MV-4-11 (cell line): ENCODE results near the gene ATP5MG.
"Not testable (repeated sequence)": the region's sequence is repeated elsewhere in the genome, so short reads cannot be mapped to it uniquely, and the experiment has no call there.

Source experiments
- DNase-seq: peaks from one replicate; lab custom pipeline; 2025; lab: John Stamatoyannopoulos, UW

ATP5MG gene

GRCh38 chr11:118410055-118410745 lies 8.8 kb downstream of the ATP5MG start:
- DNase-seq, result no peak

DNA sequence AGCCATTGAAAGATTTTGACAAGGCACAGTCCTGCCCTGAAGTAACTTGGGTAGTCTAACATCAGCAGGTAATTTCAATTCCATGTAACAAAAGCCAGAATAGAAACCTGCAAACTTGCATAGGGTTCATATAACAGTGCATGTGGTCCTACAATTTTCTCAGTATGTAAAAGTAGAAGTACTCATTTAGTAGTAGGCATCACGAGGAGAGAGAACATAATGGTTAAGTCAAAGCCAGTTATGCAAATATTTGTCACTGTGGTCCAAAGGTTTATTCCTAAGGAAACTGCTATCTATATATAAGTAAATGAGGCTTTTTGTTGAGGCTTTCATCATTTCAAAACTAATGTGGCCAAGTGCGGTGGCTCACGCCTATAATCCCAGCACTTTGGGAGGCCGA lies 10.1 kb downstream of the ATP5MG start:
- no peak for DNase-seq

DNA sequence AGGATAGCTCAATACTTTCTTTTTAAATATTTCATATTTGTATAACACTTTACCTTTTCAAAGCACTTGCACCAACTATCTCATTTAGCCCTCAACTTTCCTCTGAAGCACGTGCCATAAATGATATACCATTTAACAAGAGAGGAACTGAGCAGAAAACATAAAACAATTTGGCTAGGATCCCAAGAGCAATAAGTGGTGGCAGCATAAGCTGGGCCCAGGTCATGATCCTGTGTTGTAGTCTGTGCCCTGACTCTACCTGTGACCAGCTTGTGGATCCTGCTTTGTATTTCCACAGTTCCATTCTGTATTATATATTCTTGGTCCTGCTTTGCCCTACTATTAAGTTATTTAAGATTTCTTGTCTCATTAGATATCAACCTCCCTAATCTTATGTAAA lies 11.5 kb downstream of the ATP5MG start:
- DNase-seq, result no peak

DNA sequence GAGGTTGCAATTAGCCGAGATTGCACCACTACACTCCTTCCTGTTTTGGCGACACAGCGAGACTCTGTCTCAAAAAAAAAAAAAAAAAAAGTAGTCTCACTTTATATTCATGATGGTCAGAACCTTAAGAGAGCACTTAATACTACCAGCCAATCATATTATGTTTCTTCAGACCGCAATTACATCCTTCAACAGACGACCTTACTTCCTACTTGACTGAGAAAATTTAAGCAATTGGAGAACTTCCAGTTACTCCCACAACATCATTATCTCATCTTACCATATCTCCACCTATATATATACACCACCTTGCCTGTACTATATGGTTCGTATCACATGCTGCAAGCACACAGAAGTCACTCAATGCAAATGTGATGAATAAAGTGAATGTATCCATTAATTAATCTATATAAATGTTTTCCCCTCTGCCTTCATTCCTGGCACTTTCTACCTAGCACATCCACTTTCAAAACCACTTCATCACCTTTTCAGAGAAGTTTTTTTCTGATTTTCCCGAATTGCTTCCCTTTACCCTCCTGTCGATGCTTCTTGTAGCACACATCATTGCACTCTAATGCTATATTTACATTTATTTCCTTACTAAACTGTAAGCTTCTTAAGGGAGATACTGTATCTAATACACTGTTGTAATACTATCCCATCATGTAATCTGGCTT lies 13.8 kb downstream of the ATP5MG start:
- no peak for DNase-seq

- peak; percentile 52 for DNase-seq
Measured at GRCh38 chr11:118415739-118416068, 14.3 kb downstream of the ATP5MG start.

- DNase-seq, result not testable (repeated sequence)
Measured at GRCh38 chr11:118416900-118417299, 15.5 kb downstream of the ATP5MG start.

- DNase-seq, result no peak
Measured at GRCh38 chr11:118417801-118418200, 16.4 kb downstream of the ATP5MG start.

- no peak for DNase-seq
Measured at GRCh38 chr11:118418766-118419165, 17.4 kb downstream of the ATP5MG start.

DNA sequence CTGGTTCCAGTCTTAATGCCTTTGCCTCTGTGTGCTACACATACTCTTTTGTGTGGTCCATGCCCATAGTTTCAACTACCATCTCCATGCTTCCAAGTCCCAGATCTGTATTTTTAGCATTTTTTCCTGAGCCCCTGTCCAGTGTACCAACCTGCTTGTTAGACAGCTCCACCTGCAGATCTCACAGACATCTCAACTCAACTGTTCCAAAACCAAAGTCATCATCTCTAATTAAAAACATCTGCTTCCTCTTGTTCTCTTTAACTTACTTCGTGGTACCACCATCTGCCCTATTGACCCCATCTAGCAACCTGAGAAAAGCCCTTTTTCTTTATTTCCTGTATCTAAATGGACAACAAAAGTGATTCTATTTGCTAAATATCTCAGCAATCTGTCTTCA lies 26.3 kb downstream of the ATP5MG start:
- no peak for DNase-seq

DNA sequence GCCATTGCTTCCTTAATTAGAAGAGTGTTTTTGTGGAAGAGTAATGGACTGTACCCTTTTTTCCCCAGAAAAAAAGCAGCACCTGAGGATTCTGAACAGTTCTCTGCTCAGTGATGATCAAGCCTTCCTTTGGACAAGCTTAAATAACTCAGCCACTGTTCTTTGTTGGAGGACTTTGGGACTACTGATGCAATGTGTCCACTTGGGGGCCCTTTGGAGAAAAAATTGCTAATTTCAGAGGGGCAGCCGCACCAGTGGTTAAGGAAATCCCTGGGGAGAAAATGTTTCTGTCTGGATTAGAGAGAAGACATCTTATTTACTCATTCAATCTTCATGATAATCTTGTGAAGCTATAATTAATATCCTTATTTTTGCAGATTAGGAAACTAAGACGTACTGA lies 29.6 kb downstream of the ATP5MG start:
- peak; percentile 24 for DNase-seq

DNA sequence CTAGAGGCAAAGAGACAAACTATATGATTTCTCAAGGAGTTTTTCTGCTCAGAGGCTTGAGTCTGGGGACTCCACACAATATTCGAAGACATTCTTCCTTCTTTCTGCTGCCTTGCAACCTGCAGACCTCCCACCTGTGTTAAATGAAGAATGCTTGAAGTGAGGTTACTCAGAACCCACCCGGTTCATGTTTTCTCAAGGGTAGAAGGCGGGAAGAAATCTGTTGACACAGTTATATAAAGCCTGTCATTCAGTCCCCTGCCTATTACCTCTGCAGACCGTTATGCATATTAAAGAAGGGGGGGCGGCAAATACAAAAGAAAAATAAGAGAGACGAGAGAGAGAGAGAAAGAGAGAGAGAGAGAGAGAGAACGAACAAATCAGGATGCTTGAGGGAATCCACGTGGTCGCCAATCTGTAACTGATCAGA lies 32.7 kb downstream of the ATP5MG start:
- DNase-seq, result peak; percentile 44

GRCh38 chr11:118434553-118435289 lies 33.3 kb downstream of the ATP5MG start:
- peak; percentile 13 for DNase-seq

DNA sequence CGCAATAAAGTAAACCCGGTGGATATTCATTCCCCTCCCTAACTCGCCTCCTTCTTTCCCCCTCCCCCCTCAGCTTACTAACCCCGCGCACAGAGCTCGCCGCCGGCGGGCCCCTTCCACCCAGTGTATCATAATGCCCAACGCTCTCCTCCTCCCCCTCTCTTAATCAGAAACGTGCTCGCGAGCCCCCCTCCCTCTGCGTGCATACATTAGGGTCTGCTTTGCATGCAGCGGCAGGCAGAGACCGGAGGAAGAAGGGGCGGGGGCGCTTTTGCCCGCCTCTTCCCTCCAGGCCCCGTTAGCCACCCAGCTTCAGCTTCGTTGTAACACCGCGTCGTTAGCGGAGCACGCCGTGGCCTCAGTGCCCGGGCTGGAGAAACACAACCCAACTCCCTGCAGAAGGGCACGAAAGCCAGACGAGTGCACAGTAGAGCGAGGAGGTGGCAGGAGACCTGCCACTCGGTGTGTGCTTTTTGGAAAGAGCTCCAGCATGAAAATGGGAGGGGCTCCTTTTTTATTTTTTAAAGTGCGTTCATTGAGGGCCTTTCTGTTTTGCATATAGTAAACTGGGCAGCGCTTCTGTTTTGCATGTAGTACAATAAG lies 34.0 kb downstream of the ATP5MG start:
- DNase-seq, result peak; percentile 63

DNA sequence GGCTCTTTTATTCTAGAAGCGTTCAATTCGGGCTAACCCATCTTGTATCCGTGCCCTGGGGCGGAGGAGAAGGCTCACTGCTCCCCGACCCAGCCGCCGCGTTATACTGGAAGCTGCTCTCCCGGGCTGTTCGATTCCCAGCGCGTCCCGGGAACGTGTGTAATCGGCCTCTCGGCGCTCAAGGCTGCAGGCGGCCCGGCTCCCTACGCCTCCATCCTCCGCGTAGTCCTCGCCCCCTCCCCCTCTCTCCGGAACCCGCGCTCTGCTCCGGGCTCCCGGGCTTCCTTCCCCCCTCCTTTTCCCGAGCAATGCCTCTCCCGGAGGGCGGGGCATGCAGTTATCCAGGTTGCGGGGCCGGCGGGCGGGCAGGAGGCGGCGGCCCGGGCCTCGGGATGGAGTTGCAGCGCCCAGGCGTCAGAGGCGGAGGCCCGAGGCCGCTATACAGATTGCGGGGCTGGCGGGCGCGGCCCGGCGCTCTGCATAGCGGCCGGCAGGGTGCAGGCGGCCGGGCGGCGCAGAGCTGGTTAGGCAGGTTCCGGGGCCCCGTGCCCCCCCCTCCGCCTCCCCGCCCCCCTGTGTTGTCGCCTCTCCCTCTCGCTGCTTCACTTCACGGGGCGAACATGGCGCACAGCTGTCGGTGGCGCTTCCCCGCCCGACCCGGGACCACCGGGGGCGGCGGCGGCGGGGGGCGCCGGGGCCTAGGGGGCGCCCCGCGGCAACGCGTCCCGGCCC lies 34.7 kb downstream of the ATP5MG start, which contains the start of gene KMT2A:
TSS of gene KMT2A (plus strand) at position 600 of the 732 bp plus-strand sequence. CDS start at position 621, 21 bp downstream.
- peak; percentile 92 for DNase-seq

DNA sequence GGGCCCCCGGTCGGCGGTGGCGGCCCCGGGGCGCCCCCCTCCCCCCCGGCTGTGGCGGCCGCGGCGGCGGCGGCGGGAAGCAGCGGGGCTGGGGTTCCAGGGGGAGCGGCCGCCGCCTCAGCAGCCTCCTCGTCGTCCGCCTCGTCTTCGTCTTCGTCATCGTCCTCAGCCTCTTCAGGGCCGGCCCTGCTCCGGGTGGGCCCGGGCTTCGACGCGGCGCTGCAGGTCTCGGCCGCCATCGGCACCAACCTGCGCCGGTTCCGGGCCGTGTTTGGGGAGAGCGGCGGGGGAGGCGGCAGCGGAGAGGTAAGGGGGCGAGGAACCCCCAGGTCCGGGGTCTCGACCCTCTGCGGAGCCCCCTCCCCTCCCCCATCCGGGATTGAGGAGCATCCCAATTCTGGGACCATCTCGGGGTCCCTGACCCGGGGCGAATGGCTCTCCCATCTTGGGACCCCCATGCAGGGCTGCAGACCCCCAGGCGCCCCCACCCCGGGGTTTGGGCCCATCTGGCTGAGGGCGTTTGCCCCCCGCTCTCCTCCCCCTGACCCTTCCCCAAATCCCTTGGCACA lies 35.3 kb downstream of the ATP5MG start:
- DNase-seq, result no peak

DNA sequence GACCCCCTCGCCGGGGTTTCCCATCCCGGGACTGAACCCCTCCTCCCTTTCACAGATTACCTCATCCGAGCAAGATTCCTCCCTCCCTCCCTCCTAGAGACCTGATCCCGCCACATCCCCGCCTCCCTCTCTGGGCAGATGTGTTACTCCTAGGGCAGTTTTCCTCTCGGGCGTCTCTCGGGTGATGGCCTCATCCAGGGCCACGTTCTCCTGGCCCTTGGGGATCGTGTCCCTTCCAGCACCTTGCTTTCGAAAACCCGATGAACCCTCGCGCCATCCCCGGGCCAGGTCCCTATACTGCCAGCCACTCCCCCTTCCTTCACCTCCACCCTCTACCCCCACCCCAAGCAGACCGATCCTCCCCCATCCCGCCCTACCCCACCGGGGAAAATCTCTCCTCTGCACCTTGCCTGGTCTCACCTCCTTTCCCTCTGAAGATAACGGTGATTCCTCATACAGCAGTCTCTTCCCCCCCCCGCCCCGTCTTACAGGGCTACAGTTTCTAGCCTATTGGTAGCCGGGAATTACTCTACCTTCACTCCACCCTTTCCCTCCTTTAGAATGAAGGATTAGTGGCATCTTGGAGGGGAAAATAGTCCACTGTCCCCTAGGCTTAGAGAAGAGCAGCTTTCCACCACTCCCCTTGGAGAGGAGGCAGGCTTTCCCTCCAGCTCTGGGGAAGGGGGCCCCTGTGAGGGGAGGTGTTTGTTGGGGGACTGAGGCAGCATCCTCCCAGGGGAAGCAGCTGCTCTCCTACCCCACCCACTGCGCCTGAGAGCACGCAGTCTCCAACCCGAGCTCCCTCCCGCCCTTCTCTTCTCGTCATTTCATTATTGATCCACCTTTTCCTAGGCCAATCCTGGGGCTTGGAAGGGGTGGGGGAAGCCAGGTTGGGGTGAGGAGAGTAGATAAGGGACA lies 36.1 kb downstream of the ATP5MG start:
- DNase-seq, result no peak

GRCh38 chr11:118438314-118438931 lies 37.0 kb downstream of the ATP5MG start:
- DNase-seq, result peak; percentile 19

DNA sequence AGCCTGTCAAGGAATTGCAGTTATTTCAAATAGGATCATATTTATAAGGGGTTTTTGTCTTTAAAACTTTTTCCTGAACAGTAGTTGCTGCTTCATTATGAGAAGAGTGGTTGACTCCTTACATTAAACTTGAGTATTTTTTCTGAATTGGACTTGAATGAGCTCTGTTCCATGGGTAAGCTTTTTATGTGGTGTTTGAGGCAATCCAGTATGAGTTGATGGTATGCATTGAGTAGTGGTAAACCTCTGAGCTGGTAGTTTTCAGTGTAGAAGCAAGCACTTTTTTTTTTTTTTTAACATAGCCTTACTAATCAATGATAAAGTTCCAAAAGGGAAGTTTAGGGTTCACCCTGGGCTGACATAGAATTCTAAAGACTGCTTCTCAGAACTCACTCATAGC lies 38.2 kb downstream of the ATP5MG start:
- DNase-seq, result no peak

GRCh38 chr11:118441770-118442275 lies 40.4 kb downstream of the ATP5MG start:
- no peak for DNase-seq

DNA sequence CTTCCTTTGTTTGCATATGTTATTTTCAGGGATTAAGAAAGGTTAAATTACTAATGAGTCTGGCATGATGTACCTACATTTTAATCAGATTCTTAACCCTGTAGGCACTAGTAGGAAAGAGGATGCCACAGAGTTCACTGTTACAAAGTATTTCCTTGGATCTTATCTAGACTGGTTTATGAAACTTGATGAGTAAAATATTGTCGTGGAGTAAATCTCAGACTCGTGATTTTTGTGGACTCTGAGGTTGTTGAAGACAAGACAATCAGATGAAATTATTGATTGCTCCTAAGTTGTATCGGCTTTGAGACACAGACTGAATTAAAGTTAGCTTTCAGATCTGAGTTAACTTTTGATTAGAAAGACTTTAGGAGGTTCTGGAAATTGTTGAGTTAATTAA lies 40.9 kb downstream of the ATP5MG start:
- no peak for DNase-seq
